ENCODE results near the gene ZFYVE28.

- TF ChIP-seq TAF1 (IDR thresholded peaks at IDR 0.05; ENCODE audit: borderline replicate concordance, insufficient read depth, low read length) = no peak
- TF ChIP-seq POLR2AphosphoS5 (IDR thresholded peaks at IDR 0.05; ENCODE audit: low read depth, low read length) = no peak
- TF ChIP-seq REST (IDR thresholded peaks at IDR 0.05; ENCODE audit: insufficient read depth in 1 of 2, low read depth in 2 of 2, low read length in 2 of 2) = no peak
- no peak for TF ChIP-seq SIN3A (IDR thresholded peaks at IDR 0.05; ENCODE audit: borderline replicate concordance, insufficient read depth, low read length)
These were observed 77.1 kb downstream of the ZFYVE28 start for GRCh38 chr4:2341261-2341841.
